Transverse colon (tissue), 4 donors: ENCODE results near the gene TRAF3. TPM values are rescaled to one million over a fixed set of nuclear protein-coding genes. Genes with fewer than 3 reads are reported as not detected.

ENCODE experiments used
- DNase-seq: peaks from one replicate; pipeline ENCODE4 v3.0.0-alpha.2; 2019
- H3K27ac ChIP-seq, 4 donors: fragments of 200-600 bp; sonication (generic); 2 replicates each; pipeline ENCODE4 v1.5.1; 2016 to 2018; ENCODE audit warnings: inconsistent platforms in 4 of 4
- H3K27me3 ChIP-seq: fragments of 200-600 bp; sonication (generic); 2 replicates; pipeline ENCODE4 v1.5.1; 2017; ENCODE audit warnings: inconsistent platforms
- H3K36me3 ChIP-seq, 4 donors: fragments of 200-600 bp; sonication (generic); 2 replicates each; pipeline ENCODE4 v1.5.1; 2017 to 2019; ENCODE audit warnings: inconsistent platforms in 4 of 4
- H3K4me1 ChIP-seq, 4 donors: fragments of 200-600 bp; sonication (generic); 2 replicates each; pipeline ENCODE4 v1.5.1; 2017 to 2020; ENCODE audit warnings: inconsistent platforms in 4 of 4
- H3K4me3 ChIP-seq, 4 donors: fragments of 200-600 bp; sonication (generic); 1 replicate in 1 of 4; 2 replicates in 3 of 4; pipeline versions ENCODE4 v1.5.1 to v1.6.1; 2017 to 2019; ENCODE audit warnings: inconsistent platforms in 4 of 4
- H3K9me3 ChIP-seq, 2 donors: fragments of 200-600 bp; sonication (generic); 2 replicates each; pipeline ENCODE4 v1.5.1; 2017 to 2019; ENCODE audit warnings: inconsistent platforms in 2 of 2
- EP300 ChIP-seq: sonication (generic); formaldehyde crosslinking; IDR thresholded peaks from one replicate; pipeline ENCODE4 v1.6.1; 2017; ENCODE audit warnings: antibody characterized with exemption, low read depth
- POLR2A ChIP-seq: fragments of 450-650 bp; IDR thresholded peaks from one replicate; pipeline ENCODE4 v1.6.1; 2016; ENCODE audit warnings: antibody characterized with exemption, mild to moderate bottlenecking, moderate library complexity
- POLR2AphosphoS5 ChIP-seq, 3 donors: sonication (generic); formaldehyde crosslinking; IDR thresholded peaks; one replicate each; pipeline ENCODE4 v1.6.1; 2016; ENCODE audit warnings: antibody characterized with exemption in 3 of 3
- WGBS, 2 donors: methylation state at CpG; one replicate each; pipeline ENCODE4 v1.1.5; 2018; ENCODE audit warnings: low coverage in 1 of 2; 5-methylcytosine and 5-hydroxymethylcytosine counted together
- in situ Hi-C, 4 donors: fragments of 200-750 bp; cut with MboI; loops; one replicate each; pipeline versions ENCODE4 v1.15.0 to v1.15.1; 2017; ENCODE audit warnings: low sequenced_read_pairs in 3 of 4, low pct_ligation_motif_present in 1 of 4, low pct_unique_long_range_greater_than_20kb in 1 of 4
- intact Hi-C: fragments of 100-400 bp; cut with DNase I; formaldehyde crosslinking; loops from one replicate; pipeline ENCODE4 v1.15.1; 2023; ENCODE audit warnings: low total_unique reads
- total RNA-seq, 4 donors: library from RNA; depleted of rRNA; stranded (reverse); fragments of >200 nt; gene quantifications; one replicate each; pipeline ENCODE4 v1.1.0, GENCODE V29; 2016
- TF ChIP-seq, protein P1 (sequence below), 5 experiments: fragments of 200-600 bp in 3 of 5; fragments of 450-650 bp in 2 of 5; sonication (generic) in 3 of 5; IDR thresholded peaks; 1 replicate in 2 of 5; 2 replicates in 3 of 5; pipeline ENCODE4 v1.5.1; 2016 to 2017; ENCODE audit warnings: antibody characterized with exemption in 5 of 5, inconsistent platforms in 3 of 5, mild to moderate bottlenecking in 2 of 5, moderate library complexity in 1 of 5

Gene TRAF3
- total RNA-seq, 4 donors from 2014 or later, result 18.7 to 28.9 (median 25.0) TPM

DNA sequence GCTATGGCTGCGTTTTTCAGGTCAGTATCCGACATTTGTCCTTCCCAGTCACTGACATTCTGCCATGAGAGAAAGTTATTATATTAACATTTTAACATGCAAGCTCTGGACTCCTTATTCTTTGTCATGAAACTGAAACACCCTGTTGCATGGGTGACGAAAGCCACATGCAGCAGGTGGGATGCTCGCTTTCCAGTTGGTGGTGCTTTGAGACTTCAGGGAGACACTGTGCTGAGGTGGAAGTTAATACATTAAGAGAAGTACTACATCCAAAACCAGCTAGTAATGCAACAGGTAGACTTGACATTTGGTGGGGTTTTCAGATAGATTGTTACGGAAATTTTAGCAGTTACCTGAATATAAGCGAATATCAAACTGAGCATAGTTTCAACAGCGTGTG is 112.4 kb downstream of the TRAF3 start:
- no peaks in the 10 kb centered on the region for H3K36me3 ChIP-seq
- H3K27me3 ChIP-seq, result no peaks in the 10 kb centered on the region
- no peak for DNase-seq
- in situ Hi-C loops (no loop called here), intact Hi-C loops (no loop called here)
- H3K4me1 ChIP-seq, result peaks cover 0 to 9% (median 2%) of the 10 kb centered on the region in 4 donors
- H3K27ac ChIP-seq, result no peak overlapping the region
- 93 to 100% methylated on average over 4 to 7 of the region's 7 CpGs for WGBS, 2 donors
- H3K4me3 ChIP-seq, result no peak overlapping the region
- H3K9me3 ChIP-seq, result no peaks in the 10 kb centered on the region
- TF ChIP-seq POLR2AphosphoS5 (IDR thresholded peaks at IDR 0.05), result no peak
- TF ChIP-seq POLR2A, result no peak
- no peak for TF ChIP-seq EP300
- TF ChIP-seq, protein P1, sequence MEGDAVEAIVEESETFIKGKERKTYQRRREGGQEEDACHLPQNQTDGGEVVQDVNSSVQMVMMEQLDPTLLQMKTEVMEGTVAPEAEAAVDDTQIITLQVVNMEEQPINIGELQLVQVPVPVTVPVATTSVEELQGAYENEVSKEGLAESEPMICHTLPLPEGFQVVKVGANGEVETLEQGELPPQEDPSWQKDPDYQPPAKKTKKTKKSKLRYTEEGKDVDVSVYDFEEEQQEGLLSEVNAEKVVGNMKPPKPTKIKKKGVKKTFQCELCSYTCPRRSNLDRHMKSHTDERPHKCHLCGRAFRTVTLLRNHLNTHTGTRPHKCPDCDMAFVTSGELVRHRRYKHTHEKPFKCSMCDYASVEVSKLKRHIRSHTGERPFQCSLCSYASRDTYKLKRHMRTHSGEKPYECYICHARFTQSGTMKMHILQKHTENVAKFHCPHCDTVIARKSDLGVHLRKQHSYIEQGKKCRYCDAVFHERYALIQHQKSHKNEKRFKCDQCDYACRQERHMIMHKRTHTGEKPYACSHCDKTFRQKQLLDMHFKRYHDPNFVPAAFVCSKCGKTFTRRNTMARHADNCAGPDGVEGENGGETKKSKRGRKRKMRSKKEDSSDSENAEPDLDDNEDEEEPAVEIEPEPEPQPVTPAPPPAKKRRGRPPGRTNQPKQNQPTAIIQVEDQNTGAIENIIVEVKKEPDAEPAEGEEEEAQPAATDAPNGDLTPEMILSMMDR (IDR thresholded peaks at IDR 0.05), result no peak

DNA sequence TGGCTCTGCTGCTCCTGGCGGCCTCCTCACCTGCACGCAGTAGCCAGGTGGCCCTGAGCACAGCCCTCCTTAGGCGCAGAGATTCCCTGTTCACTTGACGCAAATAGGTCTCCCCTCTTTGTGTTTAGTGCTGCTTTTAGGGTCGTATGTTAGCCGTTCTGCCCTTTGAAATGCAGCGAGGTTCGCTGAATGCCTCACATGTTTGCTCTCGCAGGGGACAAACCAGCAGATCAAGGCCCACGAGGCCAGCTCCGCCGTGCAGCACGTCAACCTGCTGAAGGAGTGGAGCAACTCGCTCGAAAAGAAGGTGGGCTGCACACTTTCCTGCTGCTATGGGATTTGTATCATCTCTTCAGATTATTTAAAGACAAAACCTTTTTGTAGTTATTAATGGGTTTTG is 113.9 kb downstream of the TRAF3 start:
- in situ Hi-C loops (no loop called here), intact Hi-C loops (no loop called here)
- H3K36me3 ChIP-seq, result no peaks in the 10 kb centered on the region
- peaks cover 0 to 9% (median 2%) of the 10 kb centered on the region in 4 donors for H3K4me1 ChIP-seq
- H3K4me3 ChIP-seq, result no peak overlapping the region
- H3K27ac ChIP-seq, result no peak overlapping the region
- DNase-seq, result no peak
- H3K27me3 ChIP-seq, result no peaks in the 10 kb centered on the region
- no peak for TF ChIP-seq EP300
- TF ChIP-seq POLR2AphosphoS5 (IDR thresholded peaks at IDR 0.05), result no peak
- TF ChIP-seq, protein P1 (IDR thresholded peaks at IDR 0.05), result no peak
- TF ChIP-seq POLR2A, result no peak
- H3K9me3 ChIP-seq, result no peaks in the 10 kb centered on the region
- WGBS, 2 donors, result 90% methylated on average over 15 of the region's 15 CpGs; no CpG with 5 or more reads in 1 of the 2 donors

DNA sequence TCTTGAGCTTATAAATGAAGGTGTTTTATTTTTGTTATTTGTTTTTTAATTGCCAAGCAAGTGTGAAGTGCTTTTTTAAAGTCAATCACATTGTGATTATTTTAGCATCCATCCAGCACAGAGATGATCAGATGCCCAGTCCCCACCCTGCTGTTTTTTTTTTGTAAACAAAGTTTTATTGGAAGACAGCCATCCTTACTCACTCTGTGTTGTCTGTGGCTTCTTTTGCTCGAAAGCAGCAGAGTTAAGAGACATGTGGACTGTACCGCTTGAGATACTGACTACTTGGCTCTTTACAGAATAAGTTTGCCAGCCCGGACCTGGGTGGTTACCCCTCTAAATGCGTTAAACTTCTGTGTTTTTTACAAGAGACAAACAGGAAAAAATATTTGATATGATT is 114.3 kb downstream of the TRAF3 start:
- intact Hi-C loops (no loop called here), in situ Hi-C loops (no loop called here)
- H3K4me1 ChIP-seq, result peaks cover 0 to 9% (median 2%) of the 10 kb centered on the region in 4 donors
- no peak for DNase-seq
- no peaks in the 10 kb centered on the region for H3K9me3 ChIP-seq
- TF ChIP-seq POLR2A (no peak), EP300 (no peak), POLR2AphosphoS5 (IDR thresholded peaks at IDR 0.05) (no peak)
- TF ChIP-seq, protein P1 (IDR thresholded peaks at IDR 0.05), result no peak
- H3K36me3 ChIP-seq, result no peaks in the 10 kb centered on the region
- no peak overlapping the region for H3K27ac ChIP-seq
- 64 to 80% methylated on average over 2 to 4 of the region's 4 CpGs for WGBS, 2 donors
- H3K4me3 ChIP-seq, result no peak overlapping the region
- no peaks in the 10 kb centered on the region for H3K27me3 ChIP-seq

DNA sequence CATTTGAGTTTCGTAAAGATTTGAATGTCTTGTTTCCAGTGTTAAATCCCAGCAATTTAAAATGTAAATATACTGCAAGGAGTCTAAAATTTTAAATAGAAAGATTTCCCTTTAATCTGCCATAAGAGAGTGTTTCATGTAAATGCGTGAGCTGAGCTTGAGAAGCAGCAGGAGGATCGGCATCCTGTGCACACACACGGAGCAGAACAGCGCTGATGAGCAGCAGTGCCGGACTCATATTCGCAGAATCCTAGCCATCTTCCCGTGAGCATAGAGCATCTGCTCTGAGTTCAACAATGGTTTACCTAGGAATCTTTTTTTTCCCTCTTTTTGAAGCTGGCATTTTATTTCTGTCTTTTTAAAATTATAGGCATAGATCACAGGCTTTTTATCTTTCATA is 115.4 kb downstream of the TRAF3 start:
- DNase-seq, result no peak
- peaks cover 0 to 4% (median 2%) of the 10 kb centered on the region in 4 donors for H3K4me1 ChIP-seq
- 67 to 90% methylated on average over 1 to 8 of the region's 8 CpGs for WGBS, 2 donors
- TF ChIP-seq EP300 (no peak), POLR2AphosphoS5 (IDR thresholded peaks at IDR 0.05) (no peak), POLR2A (no peak)
- TF ChIP-seq, protein P1 (IDR thresholded peaks at IDR 0.05), result no peak
- intact Hi-C loops, result no loop called here
- H3K36me3 ChIP-seq, result no peaks in the 10 kb centered on the region
- no peaks in the 10 kb centered on the region for H3K9me3 ChIP-seq
- in situ Hi-C loops, result no loop called here
- H3K27me3 ChIP-seq, result no peaks in the 10 kb centered on the region
- no peak overlapping the region for H3K4me3 ChIP-seq
- peak overlapping the region in 1 of 4 donors; percentile 20 for H3K27ac ChIP-seq
